ENCODE results near the gene LYRM4.
"Not testable (repeated sequence)": the region's sequence is repeated elsewhere in the genome, so short reads cannot be mapped to it uniquely, and the experiment has no call there.

LYRM4 gene

DNA sequence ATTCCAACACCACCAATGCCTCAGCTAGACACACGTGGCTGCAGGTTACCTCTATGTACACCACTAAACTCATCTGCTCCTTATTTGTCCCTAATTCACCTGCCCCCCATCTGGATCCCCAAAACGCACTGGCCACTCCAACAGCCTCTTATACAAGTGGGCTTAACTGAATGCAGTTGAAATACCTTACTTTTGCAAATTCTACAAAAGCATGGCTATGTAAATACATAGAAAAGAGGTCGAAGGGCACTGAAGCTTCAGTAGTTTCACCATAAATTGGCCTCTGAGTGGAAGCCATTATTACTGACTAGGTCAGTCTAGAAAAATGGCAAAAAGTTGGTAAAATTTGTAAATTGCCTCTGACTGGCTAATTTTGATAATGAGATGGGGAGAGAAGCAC lies 186.8 kb downstream of the LYRM4 start:
- no peak for DNase-seq (ENCODE audit: low spot score)

- no peak for DNase-seq (ENCODE audit: low spot score)
Observed at GRCh38 chr6:5072440-5072839, 188.3 kb downstream of the LYRM4 start.

DNA sequence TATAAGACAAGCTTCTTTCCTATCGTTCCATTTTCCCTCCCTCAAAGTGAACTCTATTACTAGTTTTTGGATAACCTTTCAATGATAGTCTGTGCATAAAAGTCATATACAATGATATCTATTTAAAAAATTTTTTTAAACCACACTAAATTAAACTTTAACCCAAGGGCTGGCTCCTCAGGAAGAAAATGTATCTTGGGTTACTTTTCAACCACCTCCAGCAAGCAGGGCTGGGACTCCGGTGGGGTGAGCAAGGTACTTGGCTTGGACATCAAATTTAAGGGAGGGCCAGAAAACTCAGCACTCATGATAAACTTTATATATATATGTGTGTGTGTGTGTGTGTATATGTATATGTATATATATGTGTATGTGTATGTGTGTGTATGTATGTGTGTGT lies 189.5 kb downstream of the LYRM4 start:
- DNase-seq (ENCODE audit: low spot score), result no peak

GRCh38 chr6:5068153-5068751 lies 192.5 kb downstream of the LYRM4 start:
- DNase-seq (ENCODE audit: low spot score), result no peak

- no peak for DNase-seq (ENCODE audit: low spot score)
Observed at GRCh38 chr6:5067305-5067704, 193.4 kb downstream of the LYRM4 start.

DNA sequence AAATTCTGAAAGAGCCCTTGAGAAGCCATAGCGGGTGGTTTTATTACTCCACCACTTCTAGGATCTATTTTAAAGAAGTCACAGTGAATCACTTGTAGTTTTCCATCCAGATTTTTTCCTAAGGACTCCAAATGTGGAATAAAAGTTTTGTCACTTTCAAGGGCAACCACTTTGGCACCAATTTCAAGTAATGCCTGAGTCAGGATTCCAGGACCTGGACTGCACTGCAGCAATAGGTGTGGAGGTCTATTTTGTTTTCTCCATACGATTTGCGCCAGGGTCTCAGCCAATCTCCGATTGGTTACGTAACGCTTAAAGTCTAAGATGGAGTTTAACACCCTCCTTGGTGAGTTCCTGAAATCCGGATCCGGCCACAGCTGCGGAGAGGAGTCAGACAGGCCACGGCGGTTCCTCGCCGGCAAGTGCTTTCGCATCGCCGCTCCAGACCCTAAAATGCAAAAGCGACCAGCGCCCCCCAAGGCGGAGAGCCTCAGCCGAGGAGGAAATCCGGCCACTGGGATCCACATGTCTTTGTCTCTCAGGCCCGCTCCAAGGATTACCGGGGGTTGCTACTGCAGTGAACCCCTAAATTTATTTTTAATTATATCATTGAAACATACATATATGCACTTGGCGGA lies 194.2 kb downstream of the LYRM4 start:
- DNase-seq (ENCODE audit: low spot score), result no peak

DNA sequence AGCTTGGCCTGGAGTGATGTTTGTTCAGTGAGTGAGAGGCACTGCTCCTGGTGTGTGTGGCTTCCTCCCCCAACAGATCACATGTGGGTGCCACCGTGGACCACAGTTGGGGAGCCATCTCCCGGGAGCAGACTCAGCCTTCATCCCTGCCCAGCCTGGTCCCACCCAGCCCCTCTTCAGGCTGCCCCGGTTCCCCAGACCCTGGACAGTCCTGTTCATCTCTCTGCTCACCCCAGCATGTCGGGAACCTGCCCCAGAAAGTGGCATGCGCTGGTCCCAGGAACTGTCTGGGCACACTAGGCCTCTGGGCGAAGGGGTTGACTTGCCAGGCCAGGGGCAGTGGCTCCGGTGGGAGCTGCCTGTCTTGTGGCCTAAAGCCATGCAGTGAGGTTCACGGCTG lies 197.1 kb downstream of the LYRM4 start:
- no peak for DNase-seq (ENCODE audit: low spot score)

DNA sequence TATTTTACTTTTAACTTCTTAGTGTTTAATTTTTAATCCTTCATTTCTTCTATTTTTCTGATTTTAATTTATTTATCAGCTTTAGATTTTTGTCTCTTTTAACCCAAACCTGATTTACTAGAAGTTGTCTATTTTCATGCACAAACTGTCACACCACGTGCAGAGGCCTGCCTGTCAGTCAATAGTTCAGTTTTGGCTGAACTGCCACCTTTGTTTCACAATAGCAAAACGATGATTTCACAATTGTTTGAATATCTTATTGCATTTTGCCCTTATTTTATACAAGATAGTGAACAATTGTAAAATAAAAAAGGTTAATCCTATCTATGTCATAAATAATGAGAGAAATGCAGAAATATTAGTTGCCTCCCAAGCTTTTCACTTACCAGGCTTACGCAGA lies 199.6 kb downstream of the LYRM4 start:
- no peak for DNase-seq (ENCODE audit: low spot score)

GRCh38 chr6:5060439-5060838 lies 200.3 kb downstream of the LYRM4 start:
- DNase-seq (ENCODE audit: low spot score), result not testable (repeated sequence)

GRCh38 chr6:5059036-5059896 lies 201.5 kb downstream of the LYRM4 start:
- DNase-seq (ENCODE audit: low spot score), result no peak

Measured in GM03348 (cell line).